ENCODE data around the gene UTRN.

UTRN gene

GRCh38 chr6:144321839-144322591 is 36.9 kb downstream of the UTRN start:
- no peak for TF ChIP-seq JUND (IDR thresholded peaks at IDR 0.05; ENCODE audit: low read depth)
- in situ Hi-C loops (cut with HindIII; ENCODE audit: low pct_unique_long_range_greater_than_20kb, low sequenced_read_pairs), result no loop called here
- DNase-seq (ENCODE audit: low read depth in 1 of 2, low spot score in 1 of 2), result peak; percentile 21 to 85

- in situ Hi-C loops (cut with HindIII; ENCODE audit: low pct_unique_long_range_greater_than_20kb, low sequenced_read_pairs), result no loop called here
- no peak for TF ChIP-seq JUND (IDR thresholded peaks at IDR 0.05; ENCODE audit: low read depth)
- DNase-seq (ENCODE audit: low read depth in 1 of 2, low spot score in 1 of 2), result no peak
Observed at GRCh38 chr6:144325232-144325631, 40.1 kb downstream of the UTRN start.

- in situ Hi-C loops (cut with HindIII; ENCODE audit: low pct_unique_long_range_greater_than_20kb, low sequenced_read_pairs), result no loop called here
- TF ChIP-seq JUND (IDR thresholded peaks at IDR 0.05; ENCODE audit: low read depth), result no peak
- DNase-seq (ENCODE audit: low read depth in 1 of 2, low spot score in 1 of 2), result no peak
Observed at GRCh38 chr6:144326393-144326792, 41.3 kb downstream of the UTRN start.

- TF ChIP-seq JUND (IDR thresholded peaks at IDR 0.05; ENCODE audit: low read depth), result no peak
- in situ Hi-C loops (cut with HindIII; ENCODE audit: low pct_unique_long_range_greater_than_20kb, low sequenced_read_pairs), result no loop called here
- DNase-seq (ENCODE audit: low read depth in 1 of 2, low spot score in 1 of 2), result no peak
Observed at GRCh38 chr6:144327081-144327480, 41.9 kb downstream of the UTRN start.

- peak; percentile 43 to 96 for DNase-seq (ENCODE audit: low read depth in 1 of 2, low spot score in 1 of 2)
- no peak for TF ChIP-seq JUND (IDR thresholded peaks at IDR 0.05; ENCODE audit: low read depth)
- in situ Hi-C loops (cut with HindIII; ENCODE audit: low pct_unique_long_range_greater_than_20kb, low sequenced_read_pairs), result no loop called here
Observed at GRCh38 chr6:144330017-144330987, 45.2 kb downstream of the UTRN start.

GRCh38 chr6:144331491-144331969 is 46.4 kb downstream of the UTRN start:
- DNase-seq (ENCODE audit: low read depth in 1 of 2, low spot score in 1 of 2), result peak in 1 of 2 experiments; percentile 43
- in situ Hi-C loops (cut with HindIII; ENCODE audit: low pct_unique_long_range_greater_than_20kb, low sequenced_read_pairs), result no loop called here
- TF ChIP-seq JUND (IDR thresholded peaks at IDR 0.05; ENCODE audit: low read depth), result no peak

GRCh38 chr6:144332177-144332576 is 47.0 kb downstream of the UTRN start:
- in situ Hi-C loops (cut with HindIII; ENCODE audit: low pct_unique_long_range_greater_than_20kb, low sequenced_read_pairs), result no loop called here
- DNase-seq (ENCODE audit: low read depth in 1 of 2, low spot score in 1 of 2), result no peak

GRCh38 chr6:144334150-144334708 is 49.1 kb downstream of the UTRN start:
- in situ Hi-C loops (cut with HindIII; ENCODE audit: low pct_unique_long_range_greater_than_20kb, low sequenced_read_pairs), result no loop called here
- no peak for DNase-seq (ENCODE audit: low read depth in 1 of 2, low spot score in 1 of 2)
- no peak for TF ChIP-seq JUND (IDR thresholded peaks at IDR 0.05; ENCODE audit: low read depth)

More at GRCh38 chr6:144332177-144332576, 47.0 kb downstream of the UTRN start:
- no peak for TF ChIP-seq JUND (IDR thresholded peaks at IDR 0.05; ENCODE audit: low read depth)
